ENCODE results near the gene ABLIM3. TPM values are rescaled to one million over a fixed set of nuclear protein-coding genes. Genes with fewer than 3 reads are reported as not detected.
"Not testable (repeated sequence)": the region's sequence is repeated elsewhere in the genome, so short reads cannot be mapped to it uniquely, and the experiment has no call there.

ABLIM3 gene
- total RNA-seq, 6 experiments from 2014 or later = 29.3 to 54.1 (median 48.3) TPM

DNA sequence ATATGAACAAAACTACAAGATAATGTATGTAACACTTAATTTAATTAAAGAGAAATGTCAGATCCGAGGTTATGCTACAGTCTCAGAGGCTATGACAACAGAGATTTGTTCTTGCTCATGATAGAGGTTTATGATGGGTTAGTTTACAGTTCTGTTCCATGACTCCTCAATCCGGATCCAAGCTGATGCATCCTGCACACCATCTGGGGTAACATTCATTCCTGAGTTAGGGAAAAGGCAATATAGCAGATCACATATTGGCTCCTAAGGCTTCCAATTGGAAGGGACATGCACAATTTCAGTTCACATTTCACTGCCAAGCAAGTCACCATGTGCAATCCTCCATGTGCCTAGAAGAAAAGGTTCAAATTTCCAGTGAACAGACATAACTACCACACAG lies 40.4 kb downstream of the ABLIM3 start:
- H3K27ac Mint-ChIP-seq = peak overlapping the region; percentile 45; the same call in 1 of the 2 replicates
- peak; percentile 28 for DNase-seq
- H3K36me3 Mint-ChIP-seq (ENCODE audit: low read depth) = peaks cover 32% of the 10 kb centered on the region
- H3K4me3 Mint-ChIP-seq = no peak overlapping the region
- H3K27me3 Mint-ChIP-seq (ENCODE audit: insufficient read depth) = no peaks in the 10 kb centered on the region; the same call in 1 of the 2 replicates
- no peaks in the 10 kb centered on the region for H3K9me3 Mint-ChIP-seq
- peaks cover 60% of the 10 kb centered on the region for H3K4me1 Mint-ChIP-seq (ENCODE audit: low read depth)
- TF ChIP-seq CTCF (IDR thresholded peaks at IDR 0.05) = no peak

DNA sequence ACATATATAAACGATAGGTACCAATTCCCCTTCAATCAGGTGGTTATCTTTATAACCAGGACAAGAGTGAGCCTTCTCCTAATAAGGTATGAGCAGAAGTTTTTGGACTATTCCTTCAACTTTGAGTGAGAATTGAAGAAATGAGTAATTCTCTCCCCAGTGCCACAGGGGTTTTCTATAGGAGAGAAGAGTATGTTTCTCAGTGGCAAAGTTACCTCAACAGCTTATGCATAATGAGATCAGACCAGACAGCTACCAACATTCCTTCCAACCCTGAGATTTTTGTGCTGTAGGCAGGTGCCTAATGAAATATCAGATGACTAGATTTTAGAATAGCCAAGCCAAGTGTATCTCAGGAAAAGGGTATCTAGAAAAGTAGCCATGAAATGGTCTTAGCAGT lies 40.9 kb downstream of the ABLIM3 start:
- DNase-seq = no peak
- H3K27ac Mint-ChIP-seq = no peak overlapping the region
- peaks cover 60% of the 10 kb centered on the region for H3K4me1 Mint-ChIP-seq (ENCODE audit: low read depth)

GRCh38 chr5:149185067-149185466 lies 43.8 kb downstream of the ABLIM3 start:
- Mint-ChIP-seq H3K4me1 (ENCODE audit: low read depth) (peaks cover 68% of the 10 kb centered on the region), H3K27me3 (ENCODE audit: insufficient read depth) (no peaks in the 10 kb centered on the region; the same call in 1 of the 2 replicates), H3K36me3 (ENCODE audit: low read depth) (peaks cover 38% of the 10 kb centered on the region), H3K4me3 (no peak overlapping the region), H3K27ac (no peak overlapping the region), H3K9me3 (no peaks in the 10 kb centered on the region)
- no peak for TF ChIP-seq CTCF (IDR thresholded peaks at IDR 0.05)
- no peak for DNase-seq

More for the DNA sequence above, 40.9 kb downstream of the ABLIM3 start:
- no peaks in the 10 kb centered on the region for H3K9me3 Mint-ChIP-seq
- H3K27me3 Mint-ChIP-seq (ENCODE audit: insufficient read depth) = no peaks in the 10 kb centered on the region; the same call in 1 of the 2 replicates
- TF ChIP-seq CTCF (IDR thresholded peaks at IDR 0.05) = no peak
- H3K4me3 Mint-ChIP-seq = no peak overlapping the region
- peaks cover 34% of the 10 kb centered on the region for H3K36me3 Mint-ChIP-seq (ENCODE audit: low read depth)

DNA sequence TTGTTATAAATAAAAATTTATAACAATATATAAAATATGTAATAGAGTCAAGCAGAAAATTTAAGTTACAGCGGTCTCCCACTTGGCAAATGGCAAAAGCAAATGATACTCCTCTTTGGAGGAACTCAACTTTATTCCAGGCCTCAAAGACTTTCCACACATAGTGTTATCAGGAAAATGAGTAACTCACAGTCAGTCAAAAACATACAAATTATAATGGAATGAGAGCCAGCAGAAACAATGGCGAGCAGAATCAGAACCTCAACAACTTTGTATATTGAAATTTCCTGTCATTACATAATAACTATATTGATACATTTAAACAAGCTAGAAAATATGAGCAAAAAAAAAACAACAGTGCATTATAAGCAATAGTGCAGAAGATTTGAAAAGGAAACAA lies 45.2 kb downstream of the ABLIM3 start:
- peaks cover 38% of the 10 kb centered on the region for H3K36me3 Mint-ChIP-seq (ENCODE audit: low read depth)
- no peak overlapping the region for H3K4me3 Mint-ChIP-seq
- no peak overlapping the region for H3K27ac Mint-ChIP-seq

GRCh38 chr5:149187617-149188016 lies 46.3 kb downstream of the ABLIM3 start:
- not testable (repeated sequence) for H3K9me3 Mint-ChIP-seq; DNase-seq; H3K27me3 Mint-ChIP-seq (ENCODE audit: insufficient read depth)
- peak overlapping the region; percentile 10; the same call in 1 of the 2 replicates for H3K4me3 Mint-ChIP-seq
- H3K27ac Mint-ChIP-seq = peak overlapping the region; percentile 12
- peaks cover 38% of the 10 kb centered on the region for H3K36me3 Mint-ChIP-seq (ENCODE audit: low read depth)
- H3K4me1 Mint-ChIP-seq (ENCODE audit: low read depth) = peaks cover 64% of the 10 kb centered on the region

More for the DNA sequence above, 45.2 kb downstream of the ABLIM3 start:
- no peak for TF ChIP-seq CTCF (IDR thresholded peaks at IDR 0.05)
- no peaks in the 10 kb centered on the region for H3K9me3 Mint-ChIP-seq
- no peak for DNase-seq
- H3K27me3 Mint-ChIP-seq (ENCODE audit: insufficient read depth) = no peaks in the 10 kb centered on the region; the same call in 1 of the 2 replicates
- peaks cover 69% of the 10 kb centered on the region for H3K4me1 Mint-ChIP-seq (ENCODE audit: low read depth)

DNA sequence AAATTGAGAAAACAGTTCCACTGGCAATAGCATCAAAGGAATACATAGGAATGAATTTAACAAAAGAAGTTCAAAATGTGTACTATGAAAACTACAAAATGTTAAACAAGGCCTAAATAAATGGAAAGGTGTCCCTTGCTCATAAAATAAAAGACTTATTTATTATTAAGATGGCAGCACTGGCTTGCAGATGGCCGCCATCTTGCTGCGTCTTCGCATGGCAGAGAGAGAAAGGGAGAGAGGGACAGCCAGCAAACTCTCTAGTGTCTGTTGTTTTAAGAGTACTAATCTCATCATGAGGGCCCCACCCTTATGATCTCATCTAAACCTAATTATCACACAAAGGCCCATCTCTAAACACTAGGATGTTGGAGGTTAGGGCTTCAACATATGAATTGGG lies 47.1 kb downstream of the ABLIM3 start:
- H3K36me3 Mint-ChIP-seq (ENCODE audit: low read depth) = peaks cover 35% of the 10 kb centered on the region
- DNase-seq = no peak
- H3K4me3 Mint-ChIP-seq = no peak overlapping the region
- no peaks in the 10 kb centered on the region for H3K9me3 Mint-ChIP-seq
- peaks cover 63% of the 10 kb centered on the region for H3K4me1 Mint-ChIP-seq (ENCODE audit: low read depth)
- H3K27me3 Mint-ChIP-seq (ENCODE audit: insufficient read depth) = no peaks in the 10 kb centered on the region; the same call in 1 of the 2 replicates
- TF ChIP-seq CTCF (IDR thresholded peaks at IDR 0.05) = no peak
- H3K27ac Mint-ChIP-seq = no peak overlapping the region

All from HFFc6 (cell line).